SIG-M5 treated with dmso at 0.1 percent for 504 hours (cell line): Measurements from ENCODE around the gene CYP27B1.

Experiments used
- DNase-seq: peaks from one replicate; lab custom pipeline; 2025; ENCODE audit not compliant: unreplicated experiment; lab: John Stamatoyannopoulos, UW

The CYP27B1 gene

DNA sequence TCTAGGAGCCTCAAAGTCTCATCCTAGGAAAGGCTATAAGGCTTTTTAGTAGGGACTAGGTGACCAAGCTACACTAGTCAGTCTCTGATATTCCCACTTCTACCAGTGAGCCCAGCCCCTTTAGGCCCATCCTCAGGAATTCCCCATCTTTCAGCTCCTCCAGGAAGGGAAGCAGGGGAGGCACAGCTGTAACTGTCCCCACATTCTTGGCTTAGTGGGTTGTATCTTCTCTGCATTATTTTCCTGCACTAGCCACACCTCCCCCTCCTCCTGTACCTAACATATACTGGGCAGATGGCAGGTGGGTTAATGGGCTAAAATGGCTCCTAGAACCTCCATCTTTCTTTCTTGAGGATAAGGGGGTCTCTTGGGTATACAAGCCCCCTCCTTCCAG, 424 bp upstream of the CYP27B1 start:
- DNase-seq = no peak

DNA sequence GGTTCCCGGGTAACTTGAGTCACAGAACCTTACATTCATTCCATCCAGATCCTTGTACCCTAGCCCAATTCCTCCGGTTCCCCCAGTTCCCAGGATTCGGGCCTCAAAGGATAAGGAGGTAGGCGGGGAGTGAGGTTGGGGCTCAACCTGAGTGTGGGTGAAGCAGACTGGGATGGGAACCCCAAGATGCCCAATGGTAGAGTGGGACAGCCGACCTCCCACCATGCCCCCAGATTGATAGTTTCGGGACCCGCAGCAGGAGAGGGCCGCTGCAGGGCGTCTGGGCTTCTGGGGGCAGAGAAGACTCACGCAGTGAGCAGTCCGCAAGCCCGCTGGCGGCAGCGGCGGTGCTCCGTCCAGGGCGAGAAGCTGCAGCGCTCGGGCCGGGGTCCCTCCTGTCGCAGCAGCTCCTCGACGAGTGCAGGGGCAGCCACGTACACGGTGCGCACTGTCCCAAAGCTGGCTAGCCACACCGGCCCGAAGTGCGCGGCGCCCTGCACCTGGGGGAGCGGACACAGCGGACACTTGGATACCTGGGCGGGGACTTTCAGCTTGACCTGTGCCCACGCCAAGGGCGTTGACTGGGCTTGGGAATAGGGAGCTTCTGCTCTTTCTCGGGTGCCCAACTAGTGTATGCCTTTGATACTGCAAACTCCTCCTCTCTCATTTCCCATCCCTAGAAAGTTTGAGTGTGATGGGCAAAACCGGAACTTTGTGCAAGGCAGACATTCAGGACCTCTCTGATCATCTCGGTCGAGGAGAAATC, 997 bp downstream of the CYP27B1 start:
- DNase-seq = no peak

DNA sequence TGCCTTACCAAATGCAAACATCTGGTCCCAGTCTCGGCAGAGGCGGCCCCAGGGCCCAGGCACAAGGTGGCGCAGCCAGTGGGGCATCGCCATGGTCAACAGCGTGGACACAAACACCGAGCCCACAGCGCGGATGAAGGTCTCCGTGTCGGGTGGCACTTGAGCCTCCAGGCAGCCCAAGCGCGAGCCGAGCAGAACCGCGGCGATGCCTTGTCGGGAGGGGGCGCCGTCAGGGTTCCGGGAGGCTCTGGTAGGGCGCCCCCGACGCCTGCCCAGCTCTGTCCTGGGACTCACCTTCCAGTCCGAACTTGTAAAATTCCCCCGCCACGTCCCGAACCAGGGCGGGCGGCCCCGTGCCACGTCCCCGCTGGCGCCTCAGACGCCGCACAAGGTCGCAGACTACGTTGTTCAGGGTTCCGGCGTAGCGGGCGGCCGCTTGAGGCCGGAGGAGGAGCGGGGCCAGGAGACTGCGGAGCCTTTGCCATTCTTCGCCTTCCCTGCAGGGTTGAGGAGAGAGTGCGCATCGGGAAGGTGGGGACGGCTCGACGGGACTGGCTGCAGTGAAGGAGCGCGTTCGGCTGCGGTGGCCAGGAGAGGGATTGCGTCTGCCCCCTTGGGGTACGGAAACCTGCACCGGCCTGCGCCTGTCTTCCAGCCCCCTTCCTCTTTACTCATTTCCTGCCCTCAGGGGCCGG, 1.7 kb downstream of the CYP27B1 start:
- DNase-seq = peak; percentile 50

DNA sequence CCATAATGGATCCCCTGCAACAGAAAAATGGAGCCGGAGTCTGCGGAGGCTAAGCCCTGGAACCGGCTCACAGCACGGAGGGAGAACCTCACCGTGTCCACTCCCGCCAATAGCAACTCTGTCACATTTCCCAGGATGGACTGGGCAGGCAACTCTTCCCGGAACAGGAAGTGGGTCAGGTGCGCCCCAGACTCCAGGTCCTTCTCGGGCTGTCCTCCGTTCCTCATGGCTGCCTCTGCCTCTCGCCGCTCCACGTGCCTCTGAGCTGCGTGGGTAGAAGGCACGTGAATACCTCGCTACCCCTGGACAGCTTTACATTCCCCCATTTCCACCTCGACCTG, 2.2 kb downstream of the CYP27B1 start:
- no peak for DNase-seq

DNA sequence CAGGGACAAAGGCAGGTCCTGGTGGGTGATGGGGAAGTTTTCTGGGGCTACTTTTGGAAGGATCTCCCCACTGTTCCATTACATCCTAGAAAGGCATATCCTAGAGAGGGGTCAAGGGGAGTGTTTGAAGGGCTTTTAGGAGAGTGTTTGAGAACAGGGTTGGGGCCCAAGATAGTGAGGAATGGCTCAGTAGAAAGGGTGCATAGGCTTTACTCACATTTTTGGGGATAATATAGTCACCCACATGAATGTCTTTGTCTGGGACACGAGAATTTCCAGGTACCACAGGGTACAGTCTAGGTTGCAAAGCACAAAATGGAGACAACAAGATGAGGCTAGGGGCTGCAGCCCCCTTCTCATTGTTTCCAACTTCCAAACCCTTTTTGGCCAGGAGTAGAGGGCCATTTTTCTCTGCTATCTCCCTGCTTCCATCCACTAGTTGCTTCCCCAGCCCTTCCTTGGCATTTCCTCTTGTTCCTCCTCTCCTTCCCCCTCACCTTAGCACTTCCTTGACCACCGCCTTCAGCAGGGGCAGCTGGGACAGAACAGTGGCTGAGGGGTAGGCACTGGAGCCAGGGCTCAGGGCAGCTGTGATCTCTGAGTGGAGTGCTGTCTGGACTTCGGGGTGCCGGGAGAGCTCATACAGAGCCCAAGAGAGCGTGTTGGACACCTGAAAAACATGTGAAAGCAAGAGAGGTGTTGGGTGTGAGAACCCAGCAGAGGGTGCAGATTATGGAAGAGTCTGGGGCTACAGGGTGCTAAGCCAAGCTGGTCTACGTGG, 2.8 kb downstream of the CYP27B1 start:
- DNase-seq = no peak

DNA sequence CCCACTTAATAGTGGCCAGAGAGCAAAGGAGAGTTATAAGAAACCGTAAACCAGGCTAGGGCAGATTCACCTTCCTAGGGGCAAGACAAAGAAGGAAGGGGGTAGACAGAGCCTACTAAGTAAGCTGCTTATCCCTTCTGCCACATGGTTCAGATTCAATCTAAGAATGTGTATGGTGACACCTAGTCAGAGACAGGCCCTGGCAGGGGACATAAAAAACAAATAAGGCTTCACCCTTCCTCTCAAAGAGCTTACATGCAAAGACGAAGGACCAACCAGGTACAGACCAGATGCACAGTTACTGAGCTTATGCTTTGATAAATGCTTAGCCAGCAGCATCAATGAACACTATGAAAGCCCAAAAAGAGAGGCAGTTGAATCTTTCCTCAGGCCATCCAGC, 4.4 kb downstream of the CYP27B1 start:
- no peak for DNase-seq

DNA sequence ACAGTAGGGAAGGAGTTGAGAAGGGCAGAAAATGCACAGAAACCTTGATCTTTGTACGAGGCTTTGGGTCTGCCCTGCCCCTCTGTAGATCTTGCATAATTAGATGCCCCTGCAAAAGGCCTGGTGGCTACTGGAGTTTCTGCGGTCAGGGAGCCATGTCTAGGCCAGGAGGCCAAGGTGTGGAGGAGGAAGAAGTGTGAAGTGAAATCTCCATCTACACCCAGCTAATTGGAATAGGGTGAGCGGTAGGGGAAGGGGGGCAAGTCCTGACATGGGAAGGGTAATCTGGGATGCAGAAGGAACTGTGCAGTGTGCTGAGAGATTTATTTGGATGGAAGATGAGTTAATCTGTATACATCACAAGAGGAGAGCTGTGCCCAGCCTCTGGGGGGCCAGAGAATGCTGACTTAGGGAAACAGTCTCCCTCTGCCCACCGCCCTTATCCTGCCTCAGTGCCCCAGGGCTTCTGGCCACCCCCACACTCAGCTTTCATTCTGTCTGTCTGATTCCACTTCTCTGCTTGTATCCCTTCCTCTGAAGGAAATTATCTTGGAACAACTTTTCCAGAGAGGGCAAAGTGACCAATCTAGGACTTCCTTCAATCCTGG, 5.4 kb downstream of the CYP27B1 start:
- no peak for DNase-seq

DNA sequence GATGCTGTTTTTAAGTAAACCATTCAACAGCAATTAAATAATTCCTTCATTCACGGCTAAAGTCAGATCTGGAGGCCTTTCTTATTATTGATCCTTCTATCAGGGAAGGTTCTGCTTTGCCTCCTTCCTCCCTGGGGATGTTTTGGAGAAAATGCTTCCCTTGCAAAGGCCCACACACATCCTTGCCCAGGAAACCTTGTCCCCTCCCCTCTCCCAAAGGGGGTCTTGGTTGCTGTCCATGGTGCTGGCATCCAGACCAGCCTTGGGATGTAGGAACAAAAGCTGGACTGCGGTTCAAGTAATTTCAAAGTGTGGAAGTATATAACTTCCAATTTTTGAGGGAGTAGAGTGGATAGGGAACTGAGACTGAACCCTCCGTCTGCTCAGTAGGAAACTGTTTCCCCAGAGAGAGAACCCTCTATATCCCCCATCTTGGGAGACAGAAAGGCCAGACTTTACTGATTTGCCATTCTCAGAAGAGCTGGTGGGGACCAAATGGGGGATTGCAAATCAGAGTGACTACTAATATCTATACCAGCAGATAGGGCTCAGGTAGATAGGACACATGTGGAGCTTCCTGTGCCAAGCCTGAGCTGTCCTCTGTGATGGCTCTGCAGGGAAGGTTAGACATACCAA, 6.4 kb downstream of the CYP27B1 start:
- DNase-seq = no peak

DNA sequence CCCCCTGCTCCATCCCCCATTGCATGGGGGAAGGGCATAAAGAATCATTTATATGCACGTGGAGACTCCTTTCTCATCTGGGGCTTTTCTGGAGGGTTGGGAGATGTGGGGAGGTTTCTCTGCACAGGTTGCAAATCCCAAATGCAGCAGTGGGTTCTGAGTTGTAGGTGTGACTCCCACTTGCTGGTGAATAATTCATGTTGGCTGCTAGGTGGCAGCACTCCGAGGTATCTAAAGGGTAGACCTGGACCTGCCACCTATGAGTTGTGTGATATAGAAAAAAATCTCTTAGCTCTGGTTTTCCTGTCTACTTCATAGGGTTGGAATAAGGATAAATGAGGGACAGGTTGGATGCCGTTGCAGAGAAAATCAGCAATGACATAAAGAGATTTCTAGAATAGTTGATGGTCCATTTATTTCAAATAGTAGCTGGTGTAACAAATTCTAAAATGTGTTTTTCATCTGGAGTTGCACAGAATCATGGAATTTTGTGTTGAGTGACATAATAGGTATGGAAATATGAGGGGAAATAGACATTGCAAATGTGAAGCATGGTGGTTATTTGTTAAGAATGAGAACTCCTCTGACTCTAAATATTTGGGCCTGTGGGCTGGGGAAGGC, 7.4 kb downstream of the CYP27B1 start:
- DNase-seq = peak; percentile 58

DNA sequence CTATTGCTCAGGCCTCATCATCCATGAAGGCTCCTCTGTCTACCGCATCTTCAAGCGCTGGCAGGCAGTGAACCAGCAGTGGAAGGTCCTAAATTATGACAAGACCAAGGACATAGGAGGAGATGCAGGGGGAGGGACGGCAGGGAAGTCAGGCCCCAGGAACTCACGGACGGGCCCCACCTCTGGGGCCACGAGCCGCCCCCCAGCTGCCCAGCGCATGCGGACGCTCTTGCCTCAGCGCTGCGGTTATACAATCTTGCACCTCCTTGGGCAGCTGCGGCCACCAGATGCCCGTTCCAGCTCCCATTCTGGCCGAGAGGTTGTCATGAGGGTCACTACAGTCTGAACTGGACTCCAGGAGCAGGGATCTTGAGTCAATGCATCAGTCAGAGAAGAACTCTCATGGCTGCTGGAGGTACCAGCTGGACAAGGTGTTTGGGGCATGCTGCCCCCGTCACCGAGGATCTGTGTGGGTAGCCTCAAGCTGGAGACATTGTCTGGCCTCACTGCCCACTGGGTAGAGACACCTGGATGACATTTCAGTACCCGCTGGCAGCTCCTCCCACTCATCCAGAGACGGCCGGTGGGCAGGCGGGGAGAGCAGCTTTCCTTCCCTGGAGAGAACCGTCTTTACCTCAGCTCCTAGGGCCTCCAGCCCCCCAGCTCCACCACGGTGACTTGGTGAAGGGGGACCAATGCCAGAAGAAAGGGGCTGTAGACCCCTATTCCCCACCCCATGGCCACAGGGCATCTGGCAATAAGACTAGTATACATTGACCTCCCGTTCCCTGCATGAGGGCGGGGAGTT, 8.1 kb downstream of the CYP27B1 start:
- no peak for DNase-seq

DNA sequence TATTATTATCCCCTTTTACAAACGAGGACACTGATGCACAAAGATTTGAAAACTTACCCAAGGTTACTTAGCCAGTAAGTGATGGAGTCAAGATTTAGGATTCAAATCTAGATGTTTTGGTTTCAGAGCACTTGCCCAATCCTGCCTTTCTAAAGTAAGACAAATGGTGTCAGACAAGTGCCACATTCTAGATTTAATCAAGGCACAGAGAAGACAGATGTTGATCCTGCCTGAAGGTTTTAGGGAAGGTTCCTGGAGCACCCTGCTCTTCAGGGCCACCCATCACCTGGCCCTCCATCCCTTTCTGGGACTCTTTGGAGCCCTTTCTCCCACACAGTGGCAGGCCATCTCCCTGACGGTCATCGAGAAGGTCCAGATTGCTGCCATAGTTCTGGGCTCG, 9.1 kb downstream of the CYP27B1 start:
- no peak for DNase-seq

DNA sequence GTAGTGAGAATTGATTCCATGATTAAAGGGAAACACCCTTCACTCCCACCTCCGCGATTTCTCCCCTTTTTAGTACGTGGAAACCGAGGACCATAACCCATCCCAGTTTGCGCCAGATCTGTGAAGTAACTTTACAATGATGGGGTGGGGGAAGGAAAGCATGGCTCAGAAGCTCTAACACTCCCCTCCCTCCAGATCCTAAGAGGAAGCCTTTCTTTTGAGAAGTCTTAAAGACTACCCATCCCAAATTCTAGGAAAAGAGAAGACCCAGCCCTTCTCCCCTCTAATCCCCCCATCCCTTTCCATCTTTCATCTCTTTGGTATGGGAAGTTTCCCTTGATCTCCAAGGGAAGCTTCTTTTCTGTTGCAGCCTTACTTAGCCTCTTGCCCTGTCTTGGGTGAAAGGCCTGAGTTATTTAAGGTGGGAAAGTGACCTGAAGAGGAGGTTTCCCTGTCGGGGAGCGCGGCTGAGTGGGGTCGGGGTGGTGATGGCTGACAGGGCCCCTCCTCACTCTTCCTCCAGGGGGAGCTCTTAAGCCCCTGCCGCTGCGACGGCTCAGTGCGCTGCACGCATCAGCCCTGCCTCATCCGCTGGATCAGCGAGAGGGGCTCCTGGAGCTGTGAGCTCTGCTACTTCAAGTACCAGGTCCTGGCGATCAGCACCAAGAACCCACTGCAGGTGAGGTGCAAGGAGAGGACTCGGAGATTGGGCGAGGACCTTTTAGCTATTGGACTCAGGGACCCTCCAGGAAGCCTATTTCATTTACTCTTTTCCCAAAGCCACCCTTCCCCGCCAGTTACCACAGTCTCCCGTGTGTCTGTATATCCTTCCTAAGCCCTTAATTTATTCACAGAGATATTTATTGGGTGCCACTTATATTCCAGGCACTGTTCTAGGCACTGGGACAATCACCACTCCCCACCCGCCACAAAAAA, 10.2 kb downstream of the CYP27B1 start:
- peak; percentile 72 for DNase-seq

DNA sequence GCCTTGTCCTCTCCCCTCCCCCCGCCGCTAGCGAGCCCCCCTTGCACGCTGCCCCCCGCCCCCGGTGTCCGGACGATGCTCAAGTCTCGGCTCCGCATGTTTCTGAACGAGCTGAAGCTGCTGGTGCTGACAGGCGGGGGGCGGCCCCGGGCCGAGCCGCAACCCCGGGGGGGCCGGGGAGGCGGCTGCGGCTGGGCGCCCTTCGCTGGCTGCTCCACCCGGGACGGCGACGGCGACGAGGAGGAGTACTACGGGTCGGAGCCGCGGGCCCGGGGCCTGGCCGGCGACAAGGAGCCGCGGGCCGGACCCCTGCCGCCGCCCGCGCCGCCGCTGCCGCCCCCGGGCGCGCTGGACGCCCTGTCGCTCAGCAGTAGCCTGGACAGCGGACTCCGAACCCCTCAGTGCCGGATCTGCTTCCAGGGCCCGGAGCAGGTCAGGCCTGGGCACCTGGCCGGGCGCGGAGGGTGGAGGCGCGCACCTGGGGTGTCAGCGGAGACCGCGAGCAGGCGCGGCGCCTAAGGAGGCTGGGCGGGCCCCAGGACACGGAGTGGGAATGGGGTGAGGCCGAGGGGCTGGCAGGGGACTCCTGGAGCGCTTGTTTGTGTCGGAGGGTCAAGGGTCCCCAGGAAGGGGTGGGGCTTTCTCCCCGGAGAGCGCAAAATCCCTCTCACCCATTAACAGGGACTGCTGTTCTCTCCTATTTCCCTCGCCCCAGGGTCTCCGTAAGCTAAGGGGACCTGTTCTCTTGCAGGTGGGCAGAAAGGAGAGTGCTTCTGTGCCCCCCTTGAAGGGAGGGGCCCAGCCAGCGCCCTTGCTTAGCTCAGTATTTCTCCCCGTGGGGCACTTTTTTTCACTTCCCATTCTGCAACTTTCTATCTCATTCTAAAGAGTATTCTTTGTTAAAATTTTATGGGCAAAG, 11.2 kb downstream of the CYP27B1 start:
- DNase-seq = peak; percentile 29

DNA sequence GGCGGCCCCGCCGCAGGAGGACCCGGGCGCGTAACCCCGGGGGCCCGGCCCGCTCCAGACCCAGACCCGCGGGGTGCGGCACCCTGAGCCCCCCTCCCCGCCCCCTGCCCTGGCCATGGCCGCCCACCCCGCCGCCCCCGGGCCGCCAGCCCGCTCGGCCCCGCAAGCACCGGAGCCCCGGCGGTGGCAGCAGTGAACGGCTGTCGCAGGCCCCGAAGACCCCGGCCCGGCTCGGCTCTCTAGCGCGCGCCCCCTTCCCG, 11.8 kb downstream of the CYP27B1 start:
- no peak for DNase-seq

DNA sequence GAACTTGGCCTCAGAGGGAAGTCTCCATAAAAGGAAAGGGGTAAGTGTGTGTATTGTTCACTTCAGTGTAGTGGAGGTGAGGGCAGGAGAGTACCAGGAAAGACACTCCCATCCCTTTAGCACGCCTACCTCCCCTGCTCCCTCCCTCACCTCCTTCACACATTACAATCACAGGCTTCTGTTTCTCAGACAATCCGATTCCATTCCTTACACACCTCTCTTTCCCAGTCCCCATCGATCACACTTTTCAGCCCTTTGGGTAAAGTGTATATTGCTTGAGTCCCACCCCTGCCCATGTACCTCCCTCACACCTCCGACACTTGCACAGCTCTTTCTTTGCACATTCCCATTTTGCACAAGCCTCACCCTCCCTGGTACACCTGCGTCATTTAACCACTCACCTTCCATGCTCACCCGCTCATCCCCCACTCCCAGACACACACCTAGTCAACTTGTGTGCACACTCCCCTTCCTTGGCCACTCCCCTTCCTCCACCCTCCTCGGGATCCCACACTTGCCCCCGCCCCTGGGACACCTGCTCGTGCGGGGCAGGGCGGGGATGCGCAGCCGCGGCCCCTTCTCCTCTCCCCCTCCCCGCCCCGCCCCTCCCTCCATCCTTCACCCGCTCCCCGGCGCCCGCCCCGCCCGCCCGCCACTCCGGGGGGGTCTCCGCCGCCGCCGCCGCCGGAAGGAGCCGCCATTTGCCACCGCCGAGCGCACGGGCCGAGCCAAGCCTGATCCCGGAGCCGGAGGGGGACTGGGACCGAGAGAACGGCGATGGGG, 12.3 kb downstream of the CYP27B1 start, which contains the start of gene MARCHF9:
MARCHF9 (plus strand) TSS at position 693 of the 783 bp plus-strand sequence. CDS start 426 bp downstream, outside the sequence.
- peak; percentile 78 for DNase-seq

DNA sequence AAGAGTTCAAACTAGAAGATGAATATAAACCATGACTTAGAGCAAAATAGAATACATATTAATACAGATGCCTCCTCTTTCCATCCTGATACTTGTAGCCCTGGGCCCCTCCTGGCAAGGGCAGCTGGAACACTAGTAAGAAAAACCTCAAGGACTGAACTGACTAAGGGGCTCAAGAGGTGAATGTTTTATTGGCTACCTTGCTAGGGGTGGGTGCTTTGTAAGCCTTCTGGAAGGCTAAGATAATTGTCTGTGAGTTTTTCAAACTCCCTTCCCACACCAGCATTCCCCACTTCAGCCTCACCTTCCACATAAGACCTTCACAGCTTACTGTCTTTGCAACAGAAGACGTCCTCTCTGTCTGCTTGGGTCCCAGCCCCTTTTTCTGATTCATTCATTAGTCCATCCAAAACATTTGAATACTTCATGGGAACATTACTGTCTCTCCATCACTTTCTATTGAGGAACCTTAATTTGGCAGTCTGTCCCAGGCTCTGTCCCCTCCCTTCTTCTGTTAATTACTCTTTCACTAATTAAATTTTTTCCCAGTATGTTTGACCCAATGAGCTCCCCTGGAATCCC, 13.0 kb downstream of the CYP27B1 start:
- no peak for DNase-seq

DNA sequence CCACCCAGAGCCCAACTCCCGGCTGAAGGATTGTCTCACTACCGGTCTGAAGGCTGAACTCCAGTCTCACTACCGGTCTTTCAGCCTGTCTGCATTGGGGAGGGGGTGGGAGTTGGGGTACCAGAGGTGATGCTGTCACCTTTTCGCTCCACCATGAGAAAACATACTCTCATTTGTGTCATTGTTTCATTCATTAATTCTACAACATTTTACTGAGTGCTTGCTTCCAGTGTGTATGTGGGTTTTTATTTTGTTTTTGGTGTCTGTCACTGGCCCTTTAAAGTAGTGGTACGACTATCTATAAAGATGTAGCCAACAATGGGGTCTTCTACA, 14.2 kb downstream of the CYP27B1 start:
- DNase-seq = no peak
